IMR-90 (cell line): ENCODE measurements around the gene KRTAP3-2. TPM values are rescaled to one million over a fixed set of nuclear protein-coding genes. Genes with fewer than 3 reads are reported as not detected.
A peak's percentile ranks its signal among the peaks of the same experiment; 100 is the strongest.

Source experiments
- ATAC-seq: fragments of 200-7000 bp; cut with Tn5 transposase; 2 replicates; pipeline ENCODE4 v1.9.1; 2020; ENCODE audit warnings: low read depth, mild to moderate bottlenecking, moderate library complexity
- BruUV-seq: library from RNA; stranded (reverse); fragments of 400-500 nt; replicated peaks from 2 replicates; lab custom pipeline; 2021; lab: Mats Ljungman, UMichigan
- CTCF ChIA-PET: fragments of 300-600 bp; formaldehyde crosslinking; extraction: SDS; loops from one replicate; lab custom pipeline; 2021; ENCODE audit warnings: antibody characterized with exemption; lab: Yijun Ruan, JAX
- POLR2A ChIA-PET: fragments of 300-600 bp; sonication (Branson Sonifier 250); formaldehyde crosslinking; loops from one replicate; lab custom pipeline; 2022; ENCODE audit warnings: antibody characterized with exemption; ENCODE audit not compliant: unreplicated experiment; lab: Charles Lee
- DNase-seq: peaks from one replicate; pipeline ENCODE4 v3.0.0; 2013
- H2AFZ ChIP-seq: replicated peaks from 2 replicates; pipeline ENCODE3; 2013; ENCODE audit warnings: low read length, mild to moderate bottlenecking; ENCODE audit not compliant: poor library complexity
- H2AK5ac ChIP-seq: 2 replicates; pipeline ENCODE4 v1.6.1; 2013; ENCODE audit warnings: low read depth, low read length, inconsistent platforms
- H2AK9ac ChIP-seq: replicated peaks from 2 replicates; pipeline ENCODE3; 2013; ENCODE audit warnings: mild to moderate bottlenecking, low read depth, low read length, moderate library complexity; ENCODE audit not compliant: poor library complexity
- H2BK120ac ChIP-seq: 2 replicates; pipeline ENCODE4 v1.6.1; 2013; ENCODE audit warnings: low read depth, low read length, inconsistent platforms
- H2BK15ac ChIP-seq: 3 replicates; pipeline ENCODE4 v1.6.1; 2013; ENCODE audit warnings: low read depth, low read length, inconsistent platforms
- H2BK20ac ChIP-seq: 2 replicates; pipeline ENCODE4 v1.6.1; 2013; ENCODE audit warnings: low read depth, mild to moderate bottlenecking, inconsistent platforms, low read length, moderate library complexity
- H2BK5ac ChIP-seq: 2 replicates; pipeline ENCODE4 v1.6.1; 2013; ENCODE audit warnings: mild to moderate bottlenecking, low read depth, low read length, inconsistent platforms; ENCODE audit not compliant: poor library complexity, severe bottlenecking
- H3K14ac ChIP-seq: replicated peaks from 2 replicates; pipeline ENCODE4 v1.6.1; 2013; ENCODE audit warnings: low read depth, low read length, inconsistent platforms
- H3K18ac ChIP-seq: 2 replicates; pipeline ENCODE4 v1.6.1; 2013; ENCODE audit warnings: low read depth, low read length, control low read depth
- H3K23ac ChIP-seq: 2 replicates; pipeline ENCODE4 v1.6.1; 2013; ENCODE audit warnings: low read depth, low read length, inconsistent platforms
- H3K27ac ChIP-seq: 2 replicates; pipeline ENCODE4 v1.5.1; 2013; ENCODE audit warnings: mild to moderate bottlenecking, control low read depth, low read length; ENCODE audit not compliant: insufficient read depth
- H3K27me3 ChIP-seq: 2 replicates; pipeline ENCODE4 v1.6.1; 2013; ENCODE audit warnings: low read length; ENCODE audit not compliant: control insufficient read depth, insufficient read depth
- H3K36me3 ChIP-seq: 2 replicates; pipeline ENCODE4 v1.6.1; 2013; ENCODE audit warnings: low read length, mixed read lengths; ENCODE audit not compliant: control insufficient read depth, insufficient read depth
- H3K4ac ChIP-seq: 2 replicates; pipeline ENCODE4 v1.6.1; 2013; ENCODE audit warnings: low read depth, low read length, inconsistent platforms
- H3K4me1 ChIP-seq: 2 replicates; pipeline ENCODE4 v1.6.1; 2013; ENCODE audit warnings: low read length, mixed read lengths; ENCODE audit not compliant: control insufficient read depth, insufficient read depth
- H3K4me2 ChIP-seq: 2 replicates; pipeline ENCODE4 v1.6.1; 2013; ENCODE audit warnings: low read depth, mild to moderate bottlenecking, control low read depth, low read length, moderate library complexity
- H3K4me3 ChIP-seq: 2 replicates; pipeline ENCODE4 v1.5.1; 2013; ENCODE audit warnings: low read depth, mild to moderate bottlenecking, control low read depth, low read length, moderate library complexity; ENCODE audit not compliant: insufficient read depth
- H3K56ac ChIP-seq: 2 replicates; pipeline ENCODE4 v1.6.1; 2013; ENCODE audit warnings: low read length, inconsistent platforms; ENCODE audit not compliant: insufficient read depth; ENCODE audit errors: extremely low read depth
- H3K79me1 ChIP-seq, 2 experiments: 2 replicates each; pipeline ENCODE4 v1.6.1; 2013; ENCODE audit warnings: low read length in 2 of 2, inconsistent platforms in 1 of 2, low read depth in 1 of 2
- H3K9ac ChIP-seq: 2 replicates; pipeline ENCODE4 v1.6.1; 2013; ENCODE audit warnings: low read depth, low read length, control low read depth
- H3K9me1 ChIP-seq: 2 replicates; pipeline ENCODE4 v1.6.1; 2013; ENCODE audit warnings: low read length, inconsistent platforms; ENCODE audit not compliant: insufficient read depth
- H3K9me3 ChIP-seq: 2 replicates; pipeline ENCODE4 v1.6.1; 2013; ENCODE audit warnings: low read length; ENCODE audit not compliant: control insufficient read depth, insufficient read depth
- H4K20me1 ChIP-seq: 2 replicates; pipeline ENCODE4 v1.6.1; 2013; ENCODE audit warnings: low read length, inconsistent platforms; ENCODE audit not compliant: insufficient read depth
- H4K5ac ChIP-seq: 2 replicates; pipeline ENCODE4 v1.6.1; 2013; ENCODE audit warnings: mild to moderate bottlenecking, low read depth, low read length, control low read depth
- H4K8ac ChIP-seq, 2 experiments: 2 replicates each; pipeline ENCODE4 v1.6.1; 2013; ENCODE audit warnings: low read depth in 2 of 2, low read length in 2 of 2, control low read depth in 1 of 2, inconsistent platforms in 1 of 2
- H4K91ac ChIP-seq: 2 replicates; pipeline ENCODE4 v1.6.1; 2013; ENCODE audit warnings: low read depth, low read length, inconsistent platforms; ENCODE audit not compliant: insufficient read depth
- BHLHE40 ChIP-seq: fragments of 150-350 bp; IDR thresholded peaks from 2 replicates; pipeline ENCODE4 v1.6.1; 2016; ENCODE audit warnings: mild to moderate bottlenecking, low read depth, low read length
- CEBPB ChIP-seq: IDR thresholded peaks from 2 replicates; pipeline ENCODE4 v1.6.1; 2012; ENCODE audit warnings: low read depth, low read length, improper control_type of control experiment
- CHD1 ChIP-seq: IDR thresholded peaks from 2 replicates; pipeline ENCODE4 v1.6.1; 2012; ENCODE audit warnings: low read depth, low read length, improper control_type of control experiment
- CTCF ChIP-seq: conservative IDR thresholded peaks from 2 replicates; pipeline ENCODE4 v1.5.1; 2012; ENCODE audit warnings: mild to moderate bottlenecking, low read depth, low read length, improper control_type of control experiment
- FOS ChIP-seq: fragments of 150-350 bp; IDR thresholded peaks from 2 replicates; pipeline ENCODE4 v1.6.1; 2016; ENCODE audit warnings: low read depth, low read length
- MAZ ChIP-seq: IDR thresholded peaks from 2 replicates; pipeline ENCODE4 v1.6.1; 2012; ENCODE audit warnings: low read depth, mild to moderate bottlenecking, low read length, improper control_type of control experiment, moderate library complexity, borderline replicate concordance
- RAD21 ChIP-seq: IDR thresholded peaks from 2 replicates; pipeline ENCODE4 v1.6.1; 2012; ENCODE audit warnings: low read length, improper control_type of control experiment
- RCOR1 ChIP-seq: IDR thresholded peaks from 2 replicates; pipeline ENCODE4 v1.6.1; 2012; ENCODE audit warnings: mild to moderate bottlenecking, low read length, improper control_type of control experiment; ENCODE audit not compliant: insufficient replicate concordance
- SMC3 ChIP-seq: fragments of 150-350 bp; IDR thresholded peaks from 2 replicates; pipeline ENCODE4 v1.6.1; 2016; ENCODE audit warnings: low read depth, mild to moderate bottlenecking, antibody characterized with exemption, low read length, moderate library complexity
- USF2 ChIP-seq: fragments of 150-350 bp; IDR thresholded peaks from 2 replicates; pipeline ENCODE4 v1.6.1; 2017; ENCODE audit warnings: mild to moderate bottlenecking, antibody characterized with exemption, low read length, low read depth
- WGBS, 2 experiments: methylation state at CpG; one replicate each; pipeline versions ENCODE4 v1.1.5 to v1.1.7; 2013; ENCODE audit warnings: missing lambda C conversion rate in 2 of 2; ENCODE audit not compliant: insufficient read length in 1 of 2; ENCODE audit errors: extremely low coverage in 2 of 2; 5-methylcytosine and 5-hydroxymethylcytosine counted together
- dilution Hi-C: fragments of 300-500 bp; cut with HindIII; formaldehyde crosslinking; loops from one replicate; pipeline ENCODE4 v1.14.3; 2018; ENCODE audit warnings: low sequenced_read_pairs; ENCODE audit not compliant: unreplicated experiment
- in situ Hi-C: fragments of 300-500 bp; cut with MboI; formaldehyde crosslinking; loops from 3 replicates; pipeline ENCODE4 v1.14.3; 2019; ENCODE audit warnings: low sequenced_read_pairs, inconsistent platforms, mixed read lengths
- intact Hi-C: fragments of 100-400 bp; cut with micrococcal nuclease; formaldehyde crosslinking; loops from 2 replicates; pipeline ENCODE4 v1.10.0; 2022
- polyA plus RNA-seq, 3 experiments: library from polyadenylated mRNA; depleted of rRNA; stranded (reverse); fragments of >200 nt; gene quantifications; 2 replicates each; pipeline ENCODE4 v1.2.3, GENCODE V29; 2012; ENCODE audit warnings: low replicate concordance in 1 of 3
- total RNA-seq: library from RNA; depleted of rRNA; stranded (reverse); fragments of >200 nt; gene quantifications from 2 replicates; pipeline ENCODE4 v1.2.3, GENCODE V29; 2012

The KRTAP3-2 gene
- total and polyA plus RNA-seq, 2 of the 4 experiments (the other 2 are of a cell fraction) = not detected

GRCh38 chr17:41012326-41013120 lies 12.8 kb upstream of the KRTAP3-2 start:
- Histone ChIP-seq H3K4me3 (no peak overlapping the region), H3K27ac (no peak overlapping the region), H2BK20ac (peak overlapping the region; percentile 40; the same call in 1 of the 2 replicates), H2AK9ac (no peak overlapping the region), H3K18ac (no peak overlapping the region), H3K56ac (no peak overlapping the region), H4K20me1 (no peaks in the 10 kb centered on the region), H2BK15ac (peak overlapping the region; percentile 40; the same call in 1 of the 3 replicates), H3K4me1 (peaks cover 1% of the 10 kb centered on the region; the same call in 1 of the 2 replicates), H2BK120ac (no peak overlapping the region), H3K9me3 (no peaks in the 10 kb centered on the region), H4K91ac (no peak overlapping the region), H4K8ac (peak overlapping the region in 1 of 2 experiments; percentile 34; a peak in 1 of 4 replicates), H2AK5ac (no peak overlapping the region), H3K4me2 (no peak overlapping the region), H3K9me1 (no peaks in the 10 kb centered on the region; the same call in 1 of the 2 replicates), H3K79me1 (no peaks in the 10 kb centered on the region), H2BK5ac (no peak overlapping the region), H3K27me3 (no peaks in the 10 kb centered on the region; the same call in 1 of the 2 replicates), H3K23ac (no peak overlapping the region), H3K4ac (no peak overlapping the region), H2AFZ (no peak overlapping the region), H3K36me3 (no peaks in the 10 kb centered on the region), H4K5ac (no peak overlapping the region), H3K14ac (no peak overlapping the region), H3K9ac (no peak overlapping the region)
- in situ Hi-C loops (no loop called here), intact Hi-C loops (no loop called here), dilution Hi-C loops (no loop called here)
- BruUV-seq = no TSS peak
- DNase-seq (no peak), ATAC-seq (no peak)
- ChIA-PET POLR2A (no interaction called here), CTCF (no interaction called here)
- TF ChIP-seq RAD21 (no peak), MAZ (no peak), CHD1 (no peak), CTCF (no peak), SMC3 (no peak), BHLHE40 (no peak), CEBPB (no peak), FOS (no peak), USF2 (no peak), RCOR1 (no peak)
- 79% methylated on average over 3 of the region's 6 CpGs; no CpG with 5 or more reads in 1 of the 2 experiments for WGBS, 2 experiments
